NCI-H2029 treated with DMSO at 0.1 percent for 48 hours (cell line): ENCODE measurements around the gene POLN.
A peak's percentile ranks its signal among the peaks of the same experiment; 100 is the strongest.
"Not testable (repeated sequence)": the region's sequence is repeated elsewhere in the genome, so short reads cannot be mapped to it uniquely, and the experiment has no call there.

Experiments
- DNase-seq: peaks from one replicate; lab custom pipeline; 2025; lab: John Stamatoyannopoulos, UW

POLN gene

GRCh38 chr4:2275044-2275397, 33.1 kb upstream of the POLN start:
- DNase-seq = not testable (repeated sequence)

GRCh38 chr4:2274320-2275043, 32.6 kb upstream of the POLN start:
- DNase-seq = no peak

GRCh38 chr4:2273657-2274319, 31.9 kb upstream of the POLN start:
- no peak for DNase-seq

- DNase-seq = no peak
These were observed 31.3 kb upstream of the POLN start for GRCh38 chr4:2273221-2273620.

- no peak for DNase-seq
These were observed 30.9 kb upstream of the POLN start for GRCh38 chr4:2272828-2273120.

- DNase-seq = no peak
These were observed 30.3 kb upstream of the POLN start for GRCh38 chr4:2272026-2272827.

- DNase-seq = no peak
These were observed 29.5 kb upstream of the POLN start for GRCh38 chr4:2271279-2272025.

GRCh38 chr4:2270341-2271165, 28.6 kb upstream of the POLN start:
- no peak for DNase-seq

GRCh38 chr4:2269618-2270163, 27.8 kb upstream of the POLN start:
- DNase-seq = no peak

- DNase-seq = no peak
These were observed 27.2 kb upstream of the POLN start for GRCh38 chr4:2269206-2269531.

- DNase-seq = no peak
These were observed 26.7 kb upstream of the POLN start for GRCh38 chr4:2268357-2269205.

- DNase-seq = no peak
These were observed 25.9 kb upstream of the POLN start for GRCh38 chr4:2267841-2268240.

GRCh38 chr4:2267320-2267811, 25.4 kb upstream of the POLN start:
- DNase-seq = no peak

GRCh38 chr4:2266821-2267220, 24.9 kb upstream of the POLN start:
- no peak for DNase-seq

GRCh38 chr4:2266181-2266580, 24.3 kb upstream of the POLN start:
- DNase-seq = no peak

GRCh38 chr4:2265113-2266110, 23.5 kb upstream of the POLN start:
- no peak for DNase-seq

GRCh38 chr4:2264481-2265041, 22.6 kb upstream of the POLN start:
- no peak for DNase-seq

GRCh38 chr4:2263926-2264321, 22.0 kb upstream of the POLN start:
- peak; percentile 11 for DNase-seq

- DNase-seq = no peak
These were observed 21.0 kb upstream of the POLN start for GRCh38 chr4:2262944-2263250.
